Measurements from ENCODE around the gene OPALIN. TPM values are rescaled to one million over a fixed set of nuclear protein-coding genes. Genes with fewer than 3 reads are reported as not detected.
A peak's percentile ranks its signal among the peaks of the same experiment; 100 is the strongest.

OPALIN gene
- total and polyA plus RNA-seq, 9 of the 15 experiments (the other 6 are each of a cell fraction or from before 2014, with no cell fraction given): not detected

GRCh38 chr10:96374985-96375830 lies 16.4 kb upstream of the OPALIN start (continued):
- no peak for TF ChIP-seq ELK1 (CRISPR knock-in tag; IDR thresholded peaks at IDR 0.05)
- 0 out of 4 replicates have a peak, but pooled peaks of 1 of the 2 experiments have one; percentile 42 for TF ChIP-seq MNT (conservative IDR thresholded peaks at IDR 0.05)
- TF ChIP-seq AFF1 (IDR thresholded peaks at IDR 0.05; ENCODE audit: low read depth in 1 of 2, partially characterized antibody in 2 of 2): no peak
- no peak for TF ChIP-seq PHF8 (IDR thresholded peaks at IDR 0.05; ENCODE audit: borderline replicate concordance, low read length)
- 0 out of 2 replicates have a peak, but pooled peaks have one; percentile 33 for TF ChIP-seq FOXP1 (CRISPR knock-in tag; IDR thresholded peaks at IDR 0.05)
- TF ChIP-seq MBD2 (IDR thresholded peaks at IDR 0.05; ENCODE audit: borderline replicate concordance, low read depth): no peak
- no peak for TF ChIP-seq CSDE1 (IDR thresholded peaks at IDR 0.05)
- TF ChIP-seq CHCHD3 (CRISPR knock-in tag; IDR thresholded peaks at IDR 0.05): no peak
- no peak for TF ChIP-seq HDAC6 (IDR thresholded peaks at IDR 0.05; ENCODE audit: low read depth, low read length)
- TF ChIP-seq KHSRP (IDR thresholded peaks at IDR 0.05): no peak

Measured in K562 (cell line).